ENCODE data around the gene BID.
"Not testable (repeated sequence)": the region's sequence is repeated elsewhere in the genome, so short reads cannot be mapped to it uniquely, and the experiment has no call there.

BID gene

GRCh38 chr22:17774926-17775685, 837 bp upstream of the BID start:
- intact Hi-C loops (cut with DNase I): no loop called here
- DNase-seq: peak in 1 of 42 donors; percentile 30

- DNase-seq: peak in 10 of 42 donors; percentile 25 to 68 (median 47)
- intact Hi-C loops (cut with DNase I): no loop called here
Measured at GRCh38 chr22:17773606-17774205, 563 bp downstream of the BID start.

- peak in 4 of 42 donors; percentile 29 to 54 (median 44) for DNase-seq
Measured at GRCh38 chr22:17772958-17773605, 1.2 kb downstream of the BID start.

GRCh38 chr22:17772249-17772957, 1.9 kb downstream of the BID start:
- intact Hi-C loops (cut with DNase I): no loop called here

More at GRCh38 chr22:17772958-17773605, 1.2 kb downstream of the BID start:
- intact Hi-C loops (cut with DNase I): no loop called here

GRCh38 chr22:17770180-17771077, 3.8 kb downstream of the BID start:
- DNase-seq: peak in 20 of 42 donors; percentile 12 to 69 (median 50)

More at GRCh38 chr22:17772249-17772957, 1.9 kb downstream of the BID start:
- no peak for DNase-seq

GRCh38 chr22:17769716-17770082, 4.6 kb downstream of the BID start:
- no peak for DNase-seq
- intact Hi-C loops (cut with DNase I): no loop called here

More at GRCh38 chr22:17770180-17771077, 3.8 kb downstream of the BID start:
- intact Hi-C loops (cut with DNase I): no loop called here

- DNase-seq: no peak
- intact Hi-C loops (cut with DNase I): no loop called here
Measured at GRCh38 chr22:17769013-17769715, 5.1 kb downstream of the BID start.

GRCh38 chr22:17767233-17768065, 6.8 kb downstream of the BID start:
- DNase-seq: no peak
- intact Hi-C loops (cut with DNase I): no loop called here

- DNase-seq; intact Hi-C loops (cut with DNase I): not testable (repeated sequence)
Measured at GRCh38 chr22:17764852-17765251, 9.4 kb downstream of the BID start.

GRCh38 chr22:17764036-17764435, 10.2 kb downstream of the BID start:
- intact Hi-C loops (cut with DNase I): no loop called here
- no peak for DNase-seq

- intact Hi-C loops (cut with DNase I); DNase-seq: not testable (repeated sequence)
Measured at GRCh38 chr22:17763442-17763841, 10.8 kb downstream of the BID start.

- intact Hi-C loops (cut with DNase I): no loop called here
- DNase-seq: no peak
Measured at GRCh38 chr22:17761138-17761488, 13.2 kb downstream of the BID start.

- intact Hi-C loops (cut with DNase I): no loop called here
- no peak for DNase-seq
Measured at GRCh38 chr22:17754233-17754925, 19.9 kb downstream of the BID start.

- DNase-seq: no peak
- intact Hi-C loops (cut with DNase I): no loop called here
Measured at GRCh38 chr22:17753401-17753989, 20.8 kb downstream of the BID start.

- intact Hi-C loops (cut with DNase I): no loop called here
- no peak for DNase-seq
Measured at GRCh38 chr22:17751596-17751995, 22.7 kb downstream of the BID start.

Data from head of caudate nucleus (tissue), 42 donors.